ENCODE results near the gene LAMTOR2.
A peak's percentile ranks its signal among the peaks of the same experiment; 100 is the strongest.
"Not testable (repeated sequence)": the region's sequence is repeated elsewhere in the genome, so short reads cannot be mapped to it uniquely, and the experiment has no call there.

Gene LAMTOR2

DNA sequence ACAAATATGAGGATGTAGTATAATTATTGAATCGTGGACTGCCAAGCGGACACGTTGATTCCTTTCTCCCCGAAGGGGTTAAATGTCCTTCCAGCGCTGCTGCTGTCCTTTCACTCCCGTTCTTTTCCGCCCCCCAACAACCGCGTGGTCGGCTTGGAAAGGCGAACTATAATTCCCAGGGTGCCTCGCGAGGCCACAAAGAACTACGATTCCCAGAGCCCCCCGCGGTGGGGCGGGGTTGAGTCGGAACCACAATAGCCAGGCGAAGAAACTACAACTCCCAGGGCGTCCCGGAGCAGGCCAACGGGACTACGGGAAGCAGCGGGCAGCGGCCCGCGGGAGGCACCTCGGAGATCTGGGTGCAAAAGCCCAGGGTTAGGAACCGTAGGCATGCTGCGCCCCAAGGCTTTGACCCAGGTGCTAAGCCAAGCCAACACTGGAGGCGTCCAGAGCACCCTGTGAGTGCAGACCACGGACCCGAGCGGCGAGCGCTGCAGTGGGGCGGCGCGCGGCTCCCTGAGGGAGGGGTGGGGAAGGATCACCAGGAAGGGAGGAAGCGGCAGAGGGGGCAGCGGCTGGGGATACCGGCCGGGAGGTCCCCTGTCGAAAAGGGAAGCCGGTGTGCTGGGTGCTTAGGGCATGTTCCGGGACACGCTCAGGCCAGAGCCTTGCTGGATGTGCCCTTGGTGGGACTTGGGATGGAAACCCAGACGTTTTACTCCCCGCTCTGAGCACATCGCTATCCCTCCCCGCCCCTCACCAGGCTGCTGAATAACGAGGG, at the start of gene LAMTOR2:
Gene LAMTOR2, plus strand, starts transcription at position 283 of the 781 bp plus-strand sequence. Its CDS starts 108 bp downstream, at position 391.
- DNase-seq, result peak; percentile 99

DNA sequence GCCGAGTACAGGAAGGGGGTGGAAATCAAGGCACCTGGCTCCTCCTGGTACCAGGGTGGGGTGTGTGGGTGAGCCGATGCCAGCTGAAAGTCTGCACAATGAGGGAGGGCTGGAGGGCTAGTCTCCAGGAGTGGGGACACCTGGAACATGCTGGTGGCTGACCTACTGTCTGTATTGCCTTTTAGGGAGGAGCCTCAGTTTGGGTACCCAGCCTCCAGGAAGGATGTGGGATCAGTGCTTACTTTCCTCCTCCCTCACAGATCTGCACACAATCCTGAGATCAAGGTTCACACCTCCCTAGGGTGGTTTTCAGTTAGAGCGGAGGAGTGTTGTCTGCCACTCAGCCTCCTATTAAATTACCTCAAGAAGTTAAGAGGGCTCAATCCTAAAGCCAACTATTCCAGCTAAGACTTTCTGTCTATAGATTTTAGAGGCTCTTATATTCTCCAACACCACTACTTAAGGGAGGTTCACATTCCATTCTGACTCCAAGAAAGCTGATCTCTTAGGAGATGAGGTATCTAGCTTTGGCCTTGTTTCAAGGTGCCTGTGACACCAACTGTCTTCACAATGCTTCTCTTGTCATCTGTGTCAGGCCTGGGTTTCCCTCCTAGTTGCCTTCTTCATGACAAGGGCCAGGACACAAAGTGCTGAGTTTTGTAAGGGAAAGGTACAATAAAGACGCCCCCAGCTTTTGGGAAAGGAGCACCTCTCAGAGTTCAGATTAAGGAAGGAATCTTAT, 49.6 kb upstream of the LAMTOR2 start:
- no peak for DNase-seq

DNA sequence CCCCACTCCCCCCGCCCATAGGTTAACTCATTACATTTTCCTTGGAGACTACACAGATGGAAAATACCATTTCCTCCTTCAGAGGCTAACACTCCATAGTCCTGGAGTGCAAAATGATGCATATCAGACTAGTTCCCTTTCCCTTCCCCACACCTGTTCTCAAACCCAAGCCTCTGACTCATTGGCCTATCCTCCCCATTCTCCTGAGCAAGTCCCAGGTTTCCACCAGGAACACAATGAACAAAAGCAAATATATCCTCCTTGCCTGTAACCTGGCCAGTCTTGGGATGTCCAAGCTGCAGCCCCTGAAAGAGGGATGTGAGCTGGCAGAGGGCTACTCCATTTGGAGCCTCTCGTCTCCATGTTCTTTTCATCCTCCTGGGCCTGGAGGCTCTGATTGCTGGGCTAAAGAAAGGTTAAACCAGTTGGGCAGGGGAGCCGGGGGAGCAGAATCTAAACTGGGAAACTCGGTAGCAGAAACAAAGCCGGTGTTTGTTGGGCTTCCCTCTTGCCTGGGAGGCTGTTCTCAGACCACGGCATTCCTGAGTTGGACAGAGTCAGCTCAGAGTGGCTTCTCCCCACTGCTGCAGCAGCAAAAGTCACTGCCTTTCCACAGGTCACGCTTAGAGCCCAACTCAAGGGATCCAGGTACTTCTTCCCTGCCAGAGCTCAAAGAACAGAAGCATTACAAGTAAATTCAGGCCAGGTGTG, 47.8 kb upstream of the LAMTOR2 start:
- DNase-seq, result no peak

DNA sequence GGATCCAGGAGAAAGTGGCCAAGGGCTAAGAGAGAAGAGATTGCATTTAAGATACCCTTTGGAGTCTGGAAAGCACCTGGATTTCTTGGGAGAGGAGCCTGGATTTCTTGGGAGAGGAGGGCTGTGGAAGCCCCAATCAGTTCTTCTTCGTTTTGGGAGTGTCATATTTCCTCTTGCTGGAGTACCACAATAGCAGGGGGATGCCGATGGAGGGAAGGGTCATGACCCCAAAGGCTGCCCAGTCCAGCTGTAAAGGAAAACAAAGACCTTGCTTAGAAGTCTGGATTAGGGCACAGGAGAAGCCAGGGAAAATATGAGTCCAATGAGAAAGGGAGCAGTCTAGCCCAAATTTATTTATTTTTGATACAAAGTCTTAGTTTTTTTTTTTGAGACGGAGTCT, 45.2 kb upstream of the LAMTOR2 start:
- no peak for DNase-seq

DNA sequence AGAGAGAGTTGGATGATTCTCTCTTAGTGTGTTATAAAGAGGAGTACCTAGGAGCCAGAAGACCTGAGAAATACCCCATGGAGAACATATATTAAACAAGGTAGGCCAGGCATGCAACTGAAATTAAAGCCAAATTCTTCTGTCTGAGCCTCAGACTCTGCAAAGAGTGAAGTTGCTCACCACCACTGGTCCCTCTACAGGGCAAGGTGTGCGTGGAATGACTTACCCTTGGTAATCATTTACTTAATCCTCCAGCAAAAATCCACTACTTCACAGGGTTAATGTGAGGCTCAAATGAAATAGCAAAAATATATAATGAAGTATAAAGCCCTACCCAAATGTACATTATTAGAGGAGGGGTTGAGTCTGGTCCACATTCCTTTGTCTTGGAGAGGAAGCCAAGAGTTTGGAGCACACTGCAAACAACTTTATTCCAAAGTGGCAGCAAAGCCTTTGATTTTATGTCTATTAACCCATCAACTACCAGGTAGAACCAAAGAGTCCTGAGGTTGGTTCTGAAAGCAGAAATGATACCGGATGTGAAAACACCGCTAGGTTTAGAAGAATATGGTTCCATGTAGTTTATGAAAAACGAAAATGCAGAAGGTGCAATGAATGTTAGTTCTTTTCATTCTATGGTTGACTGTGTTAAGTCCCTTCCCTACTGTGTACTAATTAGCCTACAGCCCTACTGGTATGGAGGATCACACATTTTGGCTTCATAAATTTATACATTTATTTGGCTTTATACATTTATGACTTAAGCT, 42.3 kb upstream of the LAMTOR2 start:
- no peak for DNase-seq

DNA sequence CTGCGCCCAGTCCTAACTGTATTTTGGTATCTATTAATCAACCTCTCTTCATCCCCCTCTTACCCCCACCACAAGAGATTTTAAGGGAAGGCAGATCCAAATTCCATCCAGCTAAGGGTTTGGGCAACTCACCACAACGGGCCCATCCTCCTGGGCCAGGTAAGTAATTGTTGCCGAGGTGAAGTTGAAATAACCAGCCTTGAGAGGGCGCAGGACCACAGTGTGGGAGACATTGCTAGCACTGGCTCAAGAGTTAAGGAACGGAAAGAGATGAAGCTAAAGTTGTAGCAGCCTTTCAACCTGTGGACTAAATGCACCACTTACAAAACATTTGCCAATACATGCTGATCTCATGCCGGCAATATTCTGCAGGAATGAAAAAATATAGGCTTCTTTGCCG, 39.8 kb upstream of the LAMTOR2 start:
- DNase-seq, result no peak

DNA sequence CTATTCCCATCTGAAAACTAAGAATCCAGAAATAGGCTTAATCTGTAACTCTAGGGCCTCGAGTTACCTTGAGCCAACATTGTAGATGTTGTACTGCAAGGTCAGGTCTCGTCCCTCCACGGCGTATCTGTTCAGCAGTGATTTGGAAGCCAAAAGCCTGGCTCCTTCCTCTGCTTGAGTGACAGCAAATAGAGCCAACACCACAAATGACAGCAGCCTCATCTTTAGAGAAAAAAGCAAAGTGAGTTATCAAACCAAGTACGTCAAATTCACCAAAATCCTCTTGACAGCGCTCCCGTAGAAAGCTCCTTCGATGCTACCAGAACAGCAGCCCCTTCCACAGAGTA, 34.7 kb upstream of the LAMTOR2 start:
- DNase-seq, result no peak

DNA sequence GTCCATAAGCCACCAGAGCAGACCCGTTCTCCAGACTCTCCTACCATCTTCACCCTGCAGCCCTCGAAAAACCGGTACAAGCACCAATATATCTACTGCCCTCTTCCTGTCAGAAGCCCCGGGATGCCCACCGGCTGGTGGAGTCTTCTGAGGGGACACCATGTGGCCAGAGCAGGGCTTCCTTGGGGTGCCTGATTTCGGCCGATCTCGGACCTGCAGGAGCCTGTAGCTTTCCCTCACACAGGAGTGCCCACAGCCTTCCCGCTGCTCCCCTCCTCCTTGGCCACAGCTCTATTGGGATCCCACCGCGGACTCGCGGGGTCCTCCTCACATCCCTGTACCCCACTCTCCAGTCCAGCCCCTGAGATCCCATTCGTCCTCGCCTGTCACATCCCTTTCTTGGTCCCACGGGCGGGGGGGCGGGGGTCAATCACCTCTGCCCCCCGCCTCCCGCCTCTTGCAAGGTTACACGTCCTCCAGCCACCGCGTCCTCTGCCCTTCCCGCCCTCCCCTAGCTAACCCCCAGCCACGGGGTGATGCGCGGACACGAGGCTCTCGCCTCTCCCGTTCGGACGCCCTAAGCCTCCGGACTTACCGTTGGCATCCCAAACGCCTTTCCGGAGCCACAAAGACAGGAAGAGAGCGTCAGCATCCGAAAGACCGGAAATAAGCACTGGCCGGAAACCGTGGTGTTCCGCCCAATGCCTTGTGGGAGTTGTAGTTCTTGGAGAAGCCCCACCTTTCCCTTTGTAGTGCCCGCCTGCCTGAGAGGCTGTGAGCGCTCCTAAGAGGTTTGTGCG, 34.1 kb upstream of the LAMTOR2 start, which contains the start of gene SSR2:
Gene SSR2, minus strand, starts transcription at position 659 of the 800 bp plus-strand sequence. CDS start 784 bp downstream, outside the sequence.
- DNase-seq, result peak; percentile 94

DNA sequence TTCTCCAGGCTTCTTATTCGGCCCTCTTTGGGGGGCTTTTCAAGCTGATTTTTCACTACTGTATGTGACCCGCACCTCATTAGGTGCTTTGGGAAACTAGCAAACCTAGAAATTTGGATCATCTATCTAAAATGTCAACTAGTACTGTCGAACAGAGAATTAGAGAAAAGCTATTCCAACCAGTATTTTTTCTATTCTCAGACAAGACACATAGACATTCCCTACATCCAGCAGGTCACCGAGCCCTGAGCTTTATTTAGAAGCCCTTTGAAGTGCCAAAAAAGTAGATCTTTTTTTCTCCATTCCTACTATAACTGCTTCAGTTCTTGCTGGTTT, 33.5 kb upstream of the LAMTOR2 start:
- DNase-seq, result no peak

DNA sequence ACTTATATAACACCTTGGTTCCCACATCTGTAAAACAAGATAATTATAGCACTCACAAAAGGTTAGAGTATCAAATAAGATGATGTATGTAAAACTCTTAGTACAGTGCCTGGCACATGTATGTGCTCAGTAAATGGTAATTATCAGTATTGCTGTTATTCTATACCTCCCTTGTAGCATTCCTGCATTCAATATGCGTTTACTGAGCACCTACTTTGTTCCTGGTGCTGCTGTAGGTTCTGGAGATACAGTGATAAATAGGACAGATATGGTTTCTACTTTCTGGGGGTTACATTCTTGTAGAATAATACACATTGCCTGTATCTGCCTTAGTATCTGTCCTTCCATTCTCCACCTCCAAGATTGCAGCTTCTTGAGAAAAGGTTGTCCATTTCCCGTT, 32.6 kb upstream of the LAMTOR2 start:
- DNase-seq, result no peak

DNA sequence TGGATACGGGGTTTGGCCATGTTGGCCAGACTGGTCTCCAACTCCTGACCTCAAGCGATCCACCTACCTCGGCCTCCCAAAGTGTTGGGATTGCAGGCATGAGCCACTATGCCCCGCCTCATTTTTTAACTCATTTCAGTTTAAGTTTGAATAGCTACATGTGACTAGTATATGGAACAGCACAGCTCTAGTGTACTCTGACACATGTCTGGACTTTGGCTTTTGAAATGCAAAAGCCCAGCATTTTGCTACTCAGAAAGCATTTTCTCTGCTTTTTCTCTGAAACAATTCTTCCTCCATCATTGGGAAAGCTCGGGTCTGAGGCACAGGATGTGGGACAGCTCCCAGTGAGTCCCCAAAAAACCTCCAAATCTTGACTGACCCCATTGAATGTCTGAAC, 29.8 kb upstream of the LAMTOR2 start:
- no peak for DNase-seq

DNA sequence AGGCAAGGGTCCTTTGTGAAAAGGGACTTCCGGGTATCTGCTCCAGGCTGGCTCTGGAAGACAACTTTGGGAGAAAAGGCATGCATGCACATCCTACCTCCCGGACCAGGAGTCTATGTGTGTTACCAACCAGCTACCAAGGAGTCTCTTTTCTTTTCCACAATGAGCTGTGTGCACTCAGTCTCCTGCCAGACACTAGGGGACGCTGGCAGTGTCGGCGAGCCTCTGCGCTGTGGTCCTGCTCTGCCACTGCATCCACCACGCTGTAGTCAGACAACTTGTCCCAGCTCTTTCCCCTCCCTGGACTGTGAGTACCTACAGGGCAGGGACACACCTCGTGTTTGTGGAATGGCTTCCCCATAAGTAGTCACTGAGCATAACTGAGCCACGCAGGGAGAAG, 28.7 kb upstream of the LAMTOR2 start:
- DNase-seq, result no peak

DNA sequence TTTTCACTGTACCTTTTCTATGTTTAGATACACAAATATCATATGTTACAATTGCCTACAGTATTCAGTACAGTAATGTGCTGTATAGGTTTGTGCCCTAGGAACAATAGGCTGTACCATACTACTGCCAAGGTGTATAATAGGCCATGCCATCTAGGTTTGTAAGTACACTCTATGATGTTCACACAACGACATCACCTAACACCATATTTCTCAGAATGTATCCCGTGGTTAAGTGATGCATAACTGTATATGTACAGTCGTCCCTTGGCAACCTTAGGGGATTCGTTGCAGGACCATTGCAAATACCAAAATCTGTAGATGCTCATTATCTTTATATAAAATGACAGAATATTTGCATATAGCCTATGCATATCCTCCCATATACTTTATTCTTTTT, 28.0 kb upstream of the LAMTOR2 start:
- no peak for DNase-seq

DNA sequence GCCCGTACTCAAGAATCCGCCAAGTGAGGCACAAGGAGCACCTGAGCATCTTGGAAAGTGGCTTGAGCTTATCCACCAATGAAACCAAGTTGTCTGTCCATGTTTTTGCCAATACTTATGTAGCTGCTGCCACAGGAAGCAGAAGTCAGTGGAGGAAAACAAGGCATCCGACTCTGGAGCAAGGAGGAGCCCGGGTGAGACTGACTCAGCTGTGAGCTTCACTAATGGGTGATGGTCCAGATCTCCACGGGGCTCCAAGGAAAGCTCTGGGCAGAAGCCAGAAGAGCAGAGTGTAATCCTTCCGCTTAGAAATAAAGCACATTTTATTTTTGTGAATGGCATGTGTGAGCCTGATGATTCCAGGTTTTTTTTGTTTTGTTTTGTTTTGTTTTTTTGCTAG, 21.6 kb upstream of the LAMTOR2 start:
- no peak for DNase-seq

DNA sequence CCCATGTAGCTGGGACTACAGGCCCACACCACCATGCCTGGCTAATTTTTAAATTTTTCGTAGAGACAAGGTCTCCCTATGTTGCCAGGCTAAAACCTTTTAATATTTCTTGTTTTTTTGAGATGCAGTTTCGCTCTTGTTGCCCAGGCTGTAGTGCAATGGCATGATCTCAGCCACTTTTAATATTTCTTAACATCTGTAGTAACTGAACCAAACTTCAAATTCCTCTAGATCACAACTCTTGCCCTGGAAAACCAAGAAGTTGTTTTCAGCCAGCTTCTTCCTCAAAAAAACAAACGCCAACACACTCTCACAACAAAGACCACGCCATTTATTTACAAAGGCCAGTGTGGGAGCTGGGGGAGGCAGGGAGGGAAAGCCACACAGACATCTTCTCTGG, 19.6 kb upstream of the LAMTOR2 start:
- not testable (repeated sequence) for DNase-seq

DNA sequence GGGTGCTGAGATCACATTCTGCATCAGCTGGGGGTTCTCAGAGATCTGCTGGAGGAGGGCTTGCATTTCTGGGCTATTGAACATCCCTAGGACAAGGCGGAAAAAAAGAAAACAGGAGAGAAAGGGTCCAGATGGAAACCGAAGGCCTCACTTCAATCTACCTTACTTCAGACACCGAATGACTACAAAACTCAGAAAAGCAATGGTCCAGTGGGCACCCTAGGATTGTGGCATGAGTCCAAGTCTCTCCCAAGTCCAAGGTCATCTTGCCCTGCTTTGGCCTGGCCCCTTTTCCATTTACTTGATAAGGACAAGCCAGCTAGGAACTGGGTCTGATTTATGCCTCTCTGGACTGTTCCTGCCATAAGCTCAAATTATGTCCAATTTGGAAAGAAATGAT, 11.8 kb upstream of the LAMTOR2 start:
- no peak for DNase-seq

DNA sequence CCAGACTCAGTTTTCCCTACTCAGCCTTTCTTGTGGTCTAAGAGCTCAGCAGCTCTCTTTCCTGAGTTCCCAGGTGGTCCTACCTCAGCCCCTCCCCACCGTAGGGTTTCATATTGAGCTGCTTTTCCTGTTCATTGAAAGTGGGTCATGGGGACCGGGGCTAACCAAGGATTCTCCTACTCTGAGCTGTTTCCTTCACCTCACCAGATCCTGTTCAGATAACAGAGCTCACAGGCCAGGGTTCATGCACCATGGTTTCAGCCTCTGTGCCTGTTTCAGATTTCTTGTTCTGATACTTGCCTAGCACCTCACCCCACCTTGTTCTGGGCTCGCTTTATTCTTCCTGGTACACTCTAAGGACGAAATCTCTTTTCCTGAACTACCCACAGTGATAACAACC, 9.5 kb upstream of the LAMTOR2 start:
- DNase-seq, result no peak

DNA sequence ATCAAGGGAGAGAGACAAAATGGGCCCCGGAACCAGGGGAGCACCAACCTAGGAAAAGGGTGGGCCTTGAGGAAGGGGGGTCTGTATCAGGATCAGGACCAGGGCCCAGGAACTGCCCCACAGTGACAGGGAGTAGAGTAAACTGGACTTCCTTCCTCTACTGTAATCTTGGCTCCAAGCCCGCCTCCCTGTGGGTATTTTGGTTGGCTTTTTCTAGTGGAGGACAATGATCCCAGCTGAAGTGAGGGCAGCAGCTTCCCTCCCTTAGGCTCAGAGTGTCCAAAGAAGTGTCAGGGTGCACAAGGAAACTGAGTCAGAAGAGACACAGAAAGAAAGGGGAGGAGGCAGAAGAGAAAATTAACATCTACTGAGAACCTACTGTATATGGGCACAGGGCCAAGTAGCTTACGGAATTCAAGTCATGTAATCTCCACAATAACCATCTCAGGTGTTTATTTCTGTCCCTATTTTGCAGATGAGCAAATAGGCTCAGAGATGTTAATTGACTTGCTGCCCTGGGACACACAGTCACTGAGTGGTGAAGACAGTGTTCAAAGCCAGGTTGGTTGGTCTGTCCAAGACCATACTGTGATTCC, 5.8 kb upstream of the LAMTOR2 start:
- no peak for DNase-seq

DNA sequence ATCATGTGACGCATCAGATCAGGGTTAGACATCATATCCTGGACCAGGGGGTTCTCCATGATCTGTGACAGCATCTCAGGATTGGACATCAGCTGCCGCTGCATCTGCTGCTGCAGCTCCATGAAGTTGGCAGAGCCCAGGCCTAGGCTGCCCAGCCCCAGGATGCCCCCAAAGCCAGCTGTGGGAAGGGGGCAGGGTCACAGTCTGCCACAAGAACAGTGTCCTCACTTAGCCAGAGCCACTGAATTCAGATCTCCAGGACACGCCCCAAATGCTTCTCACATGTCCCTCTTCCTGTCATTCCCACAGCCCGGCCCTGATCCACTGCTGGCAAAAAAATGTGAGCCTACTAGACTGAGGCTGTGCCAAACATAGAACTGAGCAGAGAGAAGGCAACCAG, 4.2 kb upstream of the LAMTOR2 start:
- peak; percentile 38 for DNase-seq

DNA sequence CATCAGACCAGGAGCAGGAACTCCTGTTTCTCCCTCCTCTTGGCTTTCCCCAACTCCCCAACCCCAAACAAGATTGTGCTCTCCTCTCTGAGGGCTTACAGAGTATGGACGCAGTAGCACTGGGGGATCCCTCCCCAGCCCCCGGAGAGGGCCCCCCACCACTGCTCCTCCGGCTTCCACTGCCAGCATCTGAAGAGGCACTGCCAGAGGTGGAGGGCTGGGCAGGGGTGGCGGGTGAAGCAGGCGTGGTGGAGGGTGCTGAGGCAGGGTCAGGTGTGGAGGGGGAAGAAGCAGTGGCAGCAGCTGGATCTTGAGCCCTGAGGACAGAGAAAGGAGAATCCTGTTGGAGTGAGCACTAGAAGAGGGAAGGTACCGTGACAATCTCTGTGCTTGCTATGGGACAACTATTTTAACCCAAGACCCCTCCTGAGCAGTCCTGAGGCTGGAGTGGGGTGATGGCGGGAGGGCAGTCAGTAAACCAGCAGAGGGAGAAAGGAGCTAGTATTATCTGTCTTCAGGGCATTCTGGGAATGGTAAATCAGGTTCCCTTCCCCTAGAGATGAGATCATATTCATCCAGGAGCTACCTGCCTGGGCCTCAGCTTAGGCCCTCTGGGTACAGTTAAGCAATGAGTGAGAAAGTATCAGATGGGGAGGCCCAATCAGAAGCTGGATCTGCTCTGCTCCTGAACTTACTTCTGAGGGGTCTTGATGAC, 3.4 kb upstream of the LAMTOR2 start:
- no peak for DNase-seq

All from midbrain (tissue), 1 donor.